Inflammatory macrophage treated with lipopolysaccharide for 4 hours (primary cell): ENCODE data around the gene PIAS1.
A peak's percentile ranks its signal among the peaks of the same experiment; 100 is the strongest.
"Not testable (repeated sequence)": the region's sequence is repeated elsewhere in the genome, so short reads cannot be mapped to it uniquely, and the experiment has no call there.

ENCODE experiments used
- DNase-seq: peaks from one replicate; pipeline ENCODE4 v3.0.0-alpha.2; 2020

PIAS1 gene

DNA sequence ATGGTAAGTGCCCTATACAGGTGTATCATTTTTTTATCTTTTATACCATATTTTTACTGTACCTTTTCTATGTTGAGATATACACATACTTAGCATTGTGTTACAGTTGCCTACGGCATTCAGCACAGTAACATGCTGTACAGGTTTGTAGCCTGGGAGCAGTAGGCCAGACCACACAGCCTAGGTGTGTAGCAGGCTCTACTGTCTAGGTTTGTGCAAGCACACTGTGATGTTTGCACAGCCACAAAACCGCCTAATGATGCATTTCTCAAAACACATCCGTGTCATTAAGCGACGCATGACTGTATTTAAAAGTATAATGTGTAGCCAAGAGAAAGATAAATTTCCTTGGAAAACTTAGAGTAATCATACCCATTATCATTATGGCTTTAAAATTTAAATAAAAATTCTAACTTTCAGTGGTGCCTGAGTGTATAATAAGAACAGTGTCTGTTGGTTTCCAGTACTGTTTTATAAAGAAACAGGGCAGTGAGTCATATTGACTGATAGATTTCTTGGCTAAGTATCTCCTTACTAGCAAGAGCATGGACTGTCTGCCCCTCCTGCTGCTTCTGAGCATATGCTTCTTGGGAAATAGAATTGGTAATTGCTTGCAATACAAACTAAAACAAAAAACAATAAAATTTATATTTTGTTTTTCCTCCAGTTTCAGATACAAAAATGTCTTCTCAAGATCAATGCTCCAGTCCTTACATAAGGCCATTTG, 132.7 kb downstream of the PIAS1 start:
- no peak for DNase-seq

DNA sequence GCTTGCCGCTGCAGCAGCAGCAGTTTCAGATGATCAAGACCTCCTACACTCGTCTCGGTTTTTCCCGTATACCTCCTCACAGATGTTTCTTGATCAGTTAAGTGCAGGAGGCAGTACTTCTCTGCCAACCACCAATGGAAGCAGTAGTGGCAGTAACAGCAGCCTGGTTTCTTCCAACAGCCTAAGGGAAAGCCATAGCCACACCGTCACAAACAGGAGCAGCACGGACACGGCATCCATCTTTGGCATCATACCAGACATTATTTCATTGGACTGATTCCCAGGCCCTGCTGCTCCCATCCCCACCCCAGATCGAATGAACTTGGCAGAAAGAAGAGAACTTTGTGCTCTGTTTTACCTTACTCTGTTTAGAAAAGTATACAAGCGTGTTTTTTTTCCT, 133.4 kb downstream of the PIAS1 start:
- DNase-seq, result no peak

DNA sequence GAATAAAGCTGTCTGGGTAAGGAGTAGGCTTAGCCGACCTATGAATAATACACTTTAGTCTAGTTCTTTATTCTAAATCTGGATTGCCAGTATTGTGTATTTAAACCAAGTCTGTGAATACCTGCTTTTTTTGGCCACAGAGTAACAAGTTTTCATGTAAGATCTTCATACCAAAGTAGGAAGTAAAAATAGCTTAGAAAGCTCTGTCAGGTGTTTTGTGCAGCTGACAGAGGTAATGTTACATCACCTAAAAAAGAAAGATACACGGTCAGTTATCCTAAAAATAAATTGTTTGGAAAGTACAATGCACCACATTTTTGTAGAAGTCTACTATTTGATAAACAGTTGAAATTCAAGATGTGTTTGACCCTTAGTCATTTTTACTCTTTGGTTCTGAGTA, 134.5 kb downstream of the PIAS1 start:
- no peak for DNase-seq

DNA sequence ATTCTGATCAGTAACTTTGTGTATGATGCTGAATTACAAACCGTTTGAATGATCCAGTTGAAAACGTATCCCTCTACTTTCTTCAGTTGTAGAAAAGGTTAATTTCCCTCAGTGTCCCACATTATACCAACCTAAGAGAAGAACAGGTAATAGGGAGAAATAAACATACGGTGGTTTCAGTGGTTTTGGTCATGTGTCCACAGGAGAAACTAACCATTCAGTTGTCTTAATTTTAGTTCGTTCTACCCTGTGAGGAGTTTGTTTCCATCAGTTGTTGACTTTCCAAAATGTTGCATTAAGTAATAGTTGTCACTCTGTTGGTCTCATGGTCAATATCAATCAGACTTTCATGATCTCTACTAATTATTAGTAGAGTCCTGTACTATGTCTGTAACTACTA, 135.9 kb downstream of the PIAS1 start:
- no peak for DNase-seq

DNA sequence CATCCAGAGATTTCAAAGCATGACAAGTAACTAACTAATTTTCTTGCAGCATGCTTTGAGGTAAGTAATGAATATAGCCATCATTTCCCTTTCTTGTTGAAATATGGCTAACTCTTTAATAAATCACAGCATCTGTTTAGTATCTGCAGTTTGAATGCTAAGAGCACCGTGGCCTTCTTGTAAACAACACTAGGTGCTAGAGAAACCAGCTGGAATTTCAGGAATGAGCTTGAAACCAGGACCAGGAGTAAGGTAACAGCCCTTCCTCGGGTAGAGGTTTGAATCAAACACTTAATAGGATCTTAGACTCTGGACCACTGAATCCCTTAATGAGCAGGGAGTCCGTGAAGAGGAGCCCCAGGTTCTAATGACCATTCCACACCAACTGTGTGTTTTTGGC, 137.4 kb downstream of the PIAS1 start:
- DNase-seq, result no peak

DNA sequence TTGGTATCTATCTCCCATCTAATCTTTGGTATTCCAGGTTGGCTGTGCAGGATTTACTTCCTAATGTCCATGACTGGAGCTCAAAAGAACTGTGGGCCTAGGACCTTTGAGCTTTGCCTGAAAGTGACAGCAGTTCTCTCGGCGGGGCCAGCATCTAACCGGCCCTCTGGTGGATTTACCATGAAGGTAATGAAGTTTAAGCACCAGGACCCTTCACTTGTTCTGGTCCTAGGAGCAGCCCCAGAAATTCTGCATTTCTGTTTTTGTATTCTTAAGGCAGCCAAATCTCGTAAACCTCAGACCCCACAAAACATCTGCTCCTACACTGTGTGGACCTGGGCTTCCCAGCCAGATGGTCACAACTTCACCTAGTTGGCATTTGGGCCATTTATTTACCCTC, 138.0 kb downstream of the PIAS1 start:
- DNase-seq, result no peak

DNA sequence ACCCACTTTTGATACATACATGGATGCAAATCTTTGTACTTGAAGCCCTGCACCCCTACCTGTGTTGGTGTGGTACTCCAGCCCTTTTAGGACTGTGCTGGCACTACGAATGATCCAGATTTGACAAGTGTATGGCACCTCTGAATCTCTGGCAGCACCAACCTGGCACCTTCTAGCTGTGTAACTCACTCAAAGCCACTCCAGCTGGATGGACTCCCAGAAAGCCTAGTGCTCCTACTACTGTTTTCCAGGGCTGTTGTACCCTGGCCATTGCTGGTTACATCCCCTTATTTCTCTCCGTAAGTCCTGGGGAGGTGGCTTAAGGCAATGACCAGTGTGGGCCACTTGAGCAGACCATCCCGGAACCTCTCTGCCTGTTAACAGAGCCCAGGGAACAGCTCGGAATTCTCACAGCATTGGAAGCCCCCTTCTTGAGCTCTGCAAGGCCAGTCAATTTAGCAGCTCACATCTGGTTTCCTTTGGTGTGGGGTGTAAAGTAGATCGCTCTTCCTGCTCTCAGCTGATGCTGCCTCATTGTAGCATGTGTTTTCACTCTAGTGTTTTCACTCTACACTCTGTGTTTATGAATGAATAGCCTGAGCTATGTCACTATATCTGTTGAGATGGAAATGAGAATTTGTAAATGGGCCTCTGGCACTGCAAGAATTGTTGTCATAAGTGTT, 138.8 kb downstream of the PIAS1 start:
- no peak for DNase-seq

DNA sequence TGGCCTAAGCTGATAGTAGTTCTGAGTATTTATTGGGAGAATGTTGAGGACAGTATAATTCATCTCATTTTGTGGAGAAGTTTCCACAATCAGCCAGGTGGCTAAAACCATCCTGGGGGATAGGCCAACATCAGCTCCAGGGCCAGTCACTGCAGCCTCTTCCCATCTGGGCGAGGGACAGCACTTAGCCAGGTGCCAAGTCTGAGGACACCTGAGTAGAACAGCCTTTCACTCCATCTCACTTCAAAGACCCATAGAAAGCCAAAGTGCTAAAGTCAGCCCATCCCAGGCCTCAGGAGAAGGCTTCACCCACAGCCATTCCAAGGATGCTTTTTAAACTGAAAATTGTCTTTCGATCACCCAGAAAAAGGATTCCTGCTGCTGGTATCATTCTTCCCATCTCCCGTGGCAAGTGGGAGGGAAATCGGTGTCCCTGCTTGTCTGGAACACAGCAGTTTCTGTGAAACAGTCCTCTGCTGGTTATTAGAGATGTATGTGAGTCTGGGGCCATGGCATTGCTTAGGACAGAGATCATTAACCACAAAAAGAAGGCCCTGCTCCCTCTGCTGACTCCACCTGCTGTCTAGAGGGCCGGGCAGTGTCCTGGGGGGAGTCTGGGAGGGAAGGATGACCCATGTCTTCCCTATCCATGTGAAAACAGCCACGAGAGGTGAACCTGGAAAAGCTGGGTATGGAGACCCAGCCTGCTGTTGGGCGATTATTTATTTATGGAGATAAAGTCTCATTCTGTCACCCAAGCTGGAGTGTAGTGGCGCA, 141.4 kb downstream of the PIAS1 start:
- no peak for DNase-seq

DNA sequence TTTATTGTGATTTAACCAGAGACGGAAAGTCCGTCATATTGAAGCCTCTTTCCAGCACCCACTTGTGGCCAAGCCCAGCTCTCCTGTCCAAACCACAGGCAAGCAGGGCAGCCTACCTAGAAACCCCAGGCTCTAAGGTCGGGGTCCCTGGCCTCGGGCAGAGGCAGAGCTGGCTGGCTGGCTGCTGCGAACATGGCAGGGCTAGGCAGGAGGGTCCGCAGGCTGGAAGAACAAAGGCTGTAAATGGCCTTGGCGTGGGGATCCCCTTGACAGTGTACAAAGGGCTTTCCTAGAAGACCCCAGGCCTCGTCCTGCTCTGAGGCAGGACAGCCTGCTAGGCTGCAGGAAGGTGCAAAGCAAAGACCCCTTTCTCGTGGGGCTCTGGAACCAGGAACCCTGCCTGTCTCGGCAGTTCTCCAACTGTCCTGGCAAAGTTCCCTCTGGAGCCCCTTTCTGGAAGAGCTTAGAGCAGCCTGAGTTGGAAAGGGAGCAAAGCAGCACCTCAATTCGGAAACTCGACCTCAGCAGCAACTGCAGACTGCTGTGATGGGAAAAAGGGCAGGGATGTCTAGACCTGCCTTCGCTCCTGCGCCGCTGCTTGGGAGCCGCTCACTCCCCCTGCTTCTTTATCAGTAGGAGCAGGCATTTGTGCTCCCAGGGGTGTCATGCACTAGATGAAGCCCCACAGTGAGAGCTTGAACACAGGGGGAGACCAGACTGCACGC, 142.5 kb downstream of the PIAS1 start:
- DNase-seq, result no peak

DNA sequence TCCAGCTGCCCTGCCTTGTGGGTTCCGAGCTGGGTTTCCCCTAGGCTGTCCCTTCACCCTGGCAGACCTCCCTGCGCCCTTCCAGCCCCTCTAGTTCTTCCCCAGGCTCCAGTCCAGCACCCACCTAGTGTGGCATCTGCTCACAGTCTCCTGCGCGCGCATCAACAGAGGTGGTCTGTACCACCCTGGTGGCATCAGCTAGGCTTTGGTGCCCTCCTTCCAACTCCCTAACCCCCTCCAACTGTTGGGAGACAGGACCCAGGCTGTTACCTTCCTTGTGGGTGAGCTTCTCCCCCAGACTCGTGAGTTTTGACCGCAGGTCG, 143.0 kb downstream of the PIAS1 start:
- no peak for DNase-seq

DNA sequence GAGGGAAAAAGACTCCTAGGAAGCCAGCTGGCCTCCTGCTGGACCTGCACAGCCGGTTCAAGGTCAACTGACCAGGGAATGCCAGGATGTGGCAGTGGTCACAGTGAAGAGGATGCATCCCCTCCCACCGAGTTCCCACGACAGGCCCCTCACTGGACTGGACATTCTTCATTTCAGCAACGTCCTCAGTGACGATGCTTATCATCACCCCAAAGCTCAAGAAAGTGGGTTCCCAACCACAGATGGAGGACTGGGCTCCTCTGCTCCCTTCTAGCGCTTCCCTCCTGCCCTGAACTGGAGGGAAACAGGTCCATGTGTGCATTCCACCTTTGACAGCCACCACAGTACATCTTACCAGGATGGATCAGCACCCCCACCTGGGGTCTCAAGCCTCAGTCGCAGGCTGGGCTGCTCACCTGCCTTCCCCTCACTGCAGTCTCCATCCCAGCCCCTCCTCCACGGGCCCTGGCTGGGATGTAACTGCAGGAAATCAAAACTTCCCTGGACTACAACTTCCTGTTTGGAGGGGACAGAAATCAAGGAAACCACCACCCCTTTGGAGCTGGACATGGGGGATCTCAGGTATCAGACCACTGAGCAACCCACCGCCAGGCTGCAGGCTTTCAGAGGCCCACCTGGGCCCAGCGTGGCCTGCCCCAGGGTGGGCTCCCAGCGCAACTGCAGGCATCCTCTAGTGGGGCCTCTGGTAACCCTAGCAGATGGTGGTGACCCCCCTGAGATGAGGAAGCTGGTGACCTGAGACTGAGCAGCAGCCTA, 143.7 kb downstream of the PIAS1 start:
- DNase-seq, result no peak

DNA sequence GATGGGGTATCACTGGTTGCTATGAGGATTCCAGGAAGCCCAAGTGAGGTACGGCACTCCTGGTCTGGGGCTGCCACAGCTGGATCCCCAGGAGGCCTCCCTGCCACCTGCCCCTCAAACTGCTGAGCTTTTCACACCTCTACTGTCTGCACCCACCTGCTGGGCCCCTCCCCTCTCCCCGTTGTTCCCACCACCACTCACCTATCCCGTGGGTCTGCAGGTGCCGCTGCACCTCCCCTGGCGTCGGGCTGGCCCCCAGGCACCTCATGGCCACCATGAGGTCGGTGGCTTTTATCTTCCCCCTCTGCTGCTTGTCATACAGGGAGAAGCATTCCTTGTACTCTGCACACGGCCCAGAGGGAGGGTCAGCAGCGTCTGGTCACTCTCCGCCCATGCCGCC, 145.2 kb downstream of the PIAS1 start:
- no peak for DNase-seq

DNA sequence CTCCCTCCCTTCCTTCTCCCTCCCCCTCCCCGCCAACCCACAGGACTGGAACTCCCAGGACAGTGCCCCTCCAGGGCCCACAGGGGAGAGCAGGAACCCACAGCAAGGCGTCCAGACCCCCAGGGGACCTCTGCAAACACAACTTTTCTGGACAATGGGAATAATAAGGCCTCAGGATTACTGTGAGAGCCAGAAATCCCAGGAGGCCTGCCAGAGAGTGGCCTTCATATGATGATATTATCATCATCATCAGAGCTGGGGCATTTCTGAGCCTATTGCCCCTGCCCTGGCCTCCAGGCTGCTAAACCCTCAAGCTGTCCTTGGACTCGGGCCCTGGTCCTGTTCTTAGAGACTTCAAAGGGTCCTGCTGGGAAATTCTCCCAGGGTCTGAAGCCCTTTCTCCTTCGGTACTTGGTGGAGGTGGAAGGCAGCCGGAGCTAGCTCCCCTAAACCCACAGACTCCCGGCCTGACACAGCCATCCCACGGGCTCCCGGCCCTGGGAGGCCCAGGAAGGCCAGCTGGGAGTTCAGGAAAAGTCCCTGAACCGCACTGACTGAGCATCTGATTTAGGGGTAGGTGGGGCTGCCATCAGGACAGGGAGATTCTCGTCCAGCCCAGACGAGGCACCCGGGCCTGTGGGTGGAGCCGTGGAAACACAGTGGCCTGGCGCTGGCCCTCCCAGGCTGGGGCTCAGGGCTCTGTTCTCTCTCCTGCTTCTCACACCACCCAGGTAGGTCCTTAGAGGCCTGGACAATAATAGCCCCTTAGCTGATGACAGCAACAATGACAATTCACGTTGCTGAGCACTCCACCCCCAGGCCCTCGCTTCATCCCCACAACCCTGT, 146.1 kb downstream of the PIAS1 start:
- no peak for DNase-seq

DNA sequence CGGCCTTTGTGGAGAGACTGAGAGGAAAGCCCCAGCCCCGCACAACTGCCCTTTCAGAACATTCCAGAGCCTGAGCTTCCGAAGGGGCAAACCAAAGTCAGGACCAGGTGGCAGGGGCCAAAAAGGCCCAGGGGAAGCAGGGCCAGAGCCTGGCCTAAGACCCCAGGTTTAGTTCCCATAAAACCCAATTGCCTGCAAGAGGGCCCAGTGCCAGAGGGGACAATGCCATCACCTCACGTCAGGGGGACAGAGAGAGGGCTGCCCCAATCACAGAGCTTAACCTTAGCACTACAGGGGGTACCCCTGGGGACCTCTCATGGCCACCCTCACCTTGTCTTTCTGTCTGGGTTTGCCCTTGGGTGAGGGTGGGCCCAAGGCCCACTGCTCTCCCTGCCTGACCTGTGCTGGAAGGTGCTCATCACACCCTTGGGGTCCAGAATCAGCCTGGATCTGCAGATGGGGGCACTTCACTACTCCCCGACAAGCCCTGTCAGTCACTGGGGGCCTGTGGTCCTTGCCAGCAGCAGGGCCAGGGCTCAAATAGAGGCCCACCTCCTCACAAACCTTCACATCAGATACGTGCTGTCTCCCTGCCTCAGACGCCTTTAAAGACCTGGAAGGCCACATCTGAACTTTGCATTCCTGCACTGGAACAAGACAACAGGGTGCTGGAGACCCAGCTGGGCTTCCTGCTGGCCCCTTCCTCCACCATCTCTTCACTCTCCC, 147.2 kb downstream of the PIAS1 start:
- no peak for DNase-seq

DNA sequence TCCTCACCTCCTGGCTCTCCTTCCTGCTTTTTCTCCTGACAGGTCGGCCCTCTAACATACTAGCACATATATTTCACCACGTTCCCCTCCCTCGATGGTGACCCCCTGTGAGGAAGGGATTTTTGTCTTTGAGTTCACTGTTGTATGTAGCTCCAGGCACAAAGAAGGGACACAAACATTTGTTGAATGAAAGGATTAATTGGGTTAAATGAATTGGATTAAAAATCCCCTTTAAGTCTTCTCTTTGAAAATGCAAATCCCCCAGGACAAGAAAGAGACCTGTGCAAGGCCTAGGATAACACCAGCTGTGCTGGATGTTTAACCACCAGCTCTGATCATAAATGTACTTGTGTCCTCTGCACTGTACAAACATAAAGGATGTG, 147.8 kb downstream of the PIAS1 start:
- DNase-seq, result no peak

DNA sequence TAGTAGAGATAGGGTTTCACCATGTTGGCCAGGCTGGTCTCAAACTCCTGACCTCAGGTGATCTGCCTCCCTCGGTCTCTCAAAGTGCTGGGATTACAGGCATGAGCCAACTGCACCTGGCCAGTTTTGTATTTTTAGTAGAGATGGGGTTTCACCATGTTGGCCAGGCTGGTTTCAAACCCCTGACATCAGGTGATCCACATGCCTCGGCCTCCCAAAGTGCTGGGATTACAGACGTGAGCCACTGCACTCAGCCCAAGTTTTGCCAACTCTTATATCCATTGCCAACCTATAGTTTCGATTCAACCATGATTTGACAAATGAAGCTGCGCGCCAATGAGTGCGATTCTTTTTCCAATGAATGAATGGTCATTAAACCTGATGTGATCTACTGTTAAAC, 148.9 kb downstream of the PIAS1 start:
- DNase-seq, result not testable (repeated sequence)

DNA sequence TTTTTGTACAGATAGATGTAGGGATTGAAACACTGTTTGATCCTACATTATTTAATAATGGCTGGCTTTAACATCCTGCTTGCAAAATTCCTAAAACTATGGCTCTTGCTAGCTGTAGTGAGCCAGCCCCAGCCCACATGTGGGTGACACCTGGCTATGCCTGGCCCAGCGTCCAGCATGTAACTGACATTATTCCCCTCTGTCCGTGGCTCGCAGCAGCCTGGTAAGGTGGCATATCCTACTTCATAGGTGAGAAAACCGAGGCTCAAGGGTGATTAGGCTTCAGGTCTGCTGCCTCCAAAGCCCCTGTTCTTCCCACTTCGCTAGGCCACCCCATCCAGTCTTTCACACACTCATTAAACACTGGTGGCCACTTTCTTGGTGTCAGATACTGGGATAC, 149.4 kb downstream of the PIAS1 start:
- DNase-seq, result no peak

DNA sequence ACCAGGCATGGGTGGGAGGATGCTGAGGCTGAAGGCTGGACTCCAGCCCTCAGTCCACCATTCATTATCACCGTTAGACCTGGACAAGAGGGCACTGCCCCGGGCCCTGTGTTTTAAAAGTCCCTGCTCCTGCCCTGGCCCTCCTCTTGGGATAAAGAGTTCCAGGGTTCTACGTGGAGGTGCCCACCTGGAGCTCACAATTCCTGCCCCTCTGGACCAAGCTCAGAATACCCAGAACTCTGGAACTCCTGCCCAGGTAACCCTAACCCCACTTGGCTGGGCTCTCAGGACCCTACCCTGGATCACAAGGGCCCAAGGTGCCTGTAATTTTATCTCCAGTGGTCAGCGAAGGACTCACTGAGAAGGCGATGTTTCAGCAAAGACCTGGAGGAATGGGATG, 149.8 kb downstream of the PIAS1 start:
- DNase-seq, result no peak

DNA sequence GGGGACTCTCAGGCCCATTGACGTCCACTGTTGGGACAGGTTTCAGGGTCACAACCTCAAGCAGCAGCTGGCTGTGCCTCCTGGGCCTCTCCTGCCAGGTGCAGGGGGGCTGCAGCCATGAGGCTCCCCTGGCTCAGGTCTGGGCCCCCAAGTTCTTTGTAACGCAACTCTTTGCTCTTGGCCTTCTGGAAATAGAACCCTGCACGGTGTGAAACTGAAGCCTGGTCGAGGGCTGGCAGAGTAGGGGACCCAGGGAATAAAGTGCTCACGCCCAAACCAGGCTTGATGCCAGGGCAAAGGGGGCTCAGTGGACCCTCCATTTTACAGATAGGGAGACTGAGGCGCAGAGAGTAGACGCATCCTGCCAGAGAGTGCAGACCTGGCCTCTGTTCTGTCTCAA, 150.2 kb downstream of the PIAS1 start:
- no peak for DNase-seq

DNA sequence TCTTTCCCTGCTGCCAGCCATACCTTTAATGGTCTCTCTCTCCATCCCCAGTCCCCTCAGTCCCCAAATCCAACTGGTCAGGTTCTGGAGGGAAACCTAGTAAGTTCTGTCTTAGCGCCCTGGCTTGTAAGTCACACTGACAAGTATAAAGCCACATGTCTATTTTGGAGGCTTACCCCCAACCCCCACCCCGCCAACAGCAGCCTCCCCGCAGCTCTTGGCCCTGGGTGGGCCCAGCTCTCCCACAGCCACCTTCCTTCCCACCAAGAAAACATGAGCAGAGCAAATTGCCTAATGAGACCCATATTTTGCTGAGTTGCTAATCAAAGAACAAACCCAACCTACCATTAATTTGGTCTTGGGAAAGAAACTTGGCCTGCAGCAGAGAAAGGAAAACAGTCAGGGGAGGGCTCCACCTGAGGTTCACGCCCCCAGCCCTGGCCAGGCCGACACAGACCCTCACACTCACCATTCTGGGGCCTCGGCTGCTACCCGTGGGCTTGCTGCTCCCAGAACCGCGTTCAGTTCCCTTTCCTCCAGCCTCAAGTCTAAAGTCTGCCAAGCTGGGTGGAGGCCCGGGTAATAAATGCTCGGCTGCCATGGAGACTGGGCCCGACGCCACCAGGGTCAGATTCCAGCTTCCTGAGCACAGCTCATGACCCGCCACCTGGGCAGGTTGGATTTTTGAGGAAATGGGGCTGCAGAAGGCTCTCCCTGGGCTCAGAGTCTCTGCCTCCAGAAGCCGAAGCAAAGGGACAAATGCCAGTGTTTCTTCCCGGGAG, 150.9 kb downstream of the PIAS1 start, which contains the start of gene CALML4:
Gene CALML4 (minus strand): TSS at position 557 of the 782 bp plus-strand sequence. CDS start 85 bp downstream, at position 472.
- peak; percentile 43 for DNase-seq
